ENCODE measurements around the gene CATSPERE.
"Not testable (repeated sequence)": the region's sequence is repeated elsewhere in the genome, so short reads cannot be mapped to it uniquely, and the experiment has no call there.

Gene CATSPERE

DNA sequence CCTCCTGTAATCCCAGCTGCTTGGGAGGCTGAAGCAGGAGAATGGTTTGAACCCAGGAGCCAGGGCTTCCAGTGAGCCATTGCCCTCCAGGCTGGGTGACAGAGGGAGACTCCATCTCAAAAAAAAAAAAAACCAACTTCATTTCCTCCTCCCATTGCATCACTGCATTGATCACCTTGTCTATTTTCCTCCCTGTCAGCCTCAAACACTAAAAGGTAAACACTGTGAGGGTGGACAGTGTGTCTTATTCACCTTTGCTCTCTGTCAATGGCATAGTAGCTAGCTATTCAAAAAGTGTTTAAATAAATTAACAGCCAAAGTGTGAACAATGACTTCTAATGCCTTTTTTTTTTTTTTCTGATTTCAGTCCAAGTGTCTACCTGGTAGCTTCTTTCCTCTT, 178.5 kb downstream of the CATSPERE start:
- no peak for DNase-seq

DNA sequence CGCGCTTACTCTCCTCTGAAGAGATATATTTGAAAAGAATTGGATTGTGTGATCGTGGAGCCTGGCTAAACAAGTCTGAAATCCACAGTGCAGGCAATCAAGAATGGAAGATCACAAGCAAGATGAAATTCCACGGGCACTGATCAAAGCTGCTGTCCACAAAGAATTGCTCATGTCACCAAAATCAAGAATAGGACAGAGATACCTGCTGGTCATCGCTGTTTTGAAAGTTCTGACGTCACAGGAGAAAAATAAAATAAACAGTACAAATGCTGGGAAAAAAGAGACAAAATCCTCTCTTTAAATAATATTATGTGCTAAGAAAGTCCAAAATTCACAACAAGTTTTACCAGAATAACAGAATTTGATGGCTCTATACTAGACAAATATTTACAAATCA, 179.8 kb downstream of the CATSPERE start:
- DNase-seq = no peak

DNA sequence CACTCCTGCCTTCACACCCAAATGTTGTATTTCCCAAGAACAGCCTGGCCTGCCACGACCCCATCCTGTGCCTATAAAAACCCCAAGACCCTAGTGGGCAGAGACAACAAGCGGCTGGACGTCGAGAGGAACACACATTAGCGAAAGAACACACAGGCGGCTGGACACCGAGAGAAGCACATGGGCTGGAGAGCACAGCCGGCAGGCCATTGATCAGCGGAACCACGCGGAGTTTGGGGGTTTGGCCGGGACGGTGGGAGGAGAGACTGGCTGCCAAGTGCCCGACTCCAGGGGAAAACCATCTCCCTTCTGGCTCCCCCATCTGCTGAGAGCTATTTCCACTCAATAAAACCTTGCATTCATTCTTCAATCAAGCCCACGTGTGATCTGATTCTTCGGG, 181.5 kb downstream of the CATSPERE start:
- DNase-seq = no peak

DNA sequence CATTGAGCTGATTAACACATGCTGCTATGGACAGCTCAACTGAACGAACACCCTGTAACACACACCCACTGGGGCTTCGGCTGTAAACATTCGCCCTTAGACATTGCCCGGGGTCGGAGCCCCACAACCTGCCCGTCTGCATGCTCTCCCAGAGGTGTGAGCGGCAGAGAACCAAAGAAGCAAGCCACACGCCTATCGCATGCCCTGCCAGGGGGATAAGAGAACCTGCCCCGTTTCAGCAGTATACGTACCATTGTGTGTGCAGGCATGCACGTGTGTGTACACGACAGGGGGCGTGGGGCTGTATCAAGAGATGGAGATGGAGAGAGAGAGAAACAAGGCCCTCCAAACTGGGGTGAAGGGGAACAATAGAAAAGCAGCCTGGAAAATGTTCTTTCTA, 181.9 kb downstream of the CATSPERE start:
- DNase-seq = no peak

DNA sequence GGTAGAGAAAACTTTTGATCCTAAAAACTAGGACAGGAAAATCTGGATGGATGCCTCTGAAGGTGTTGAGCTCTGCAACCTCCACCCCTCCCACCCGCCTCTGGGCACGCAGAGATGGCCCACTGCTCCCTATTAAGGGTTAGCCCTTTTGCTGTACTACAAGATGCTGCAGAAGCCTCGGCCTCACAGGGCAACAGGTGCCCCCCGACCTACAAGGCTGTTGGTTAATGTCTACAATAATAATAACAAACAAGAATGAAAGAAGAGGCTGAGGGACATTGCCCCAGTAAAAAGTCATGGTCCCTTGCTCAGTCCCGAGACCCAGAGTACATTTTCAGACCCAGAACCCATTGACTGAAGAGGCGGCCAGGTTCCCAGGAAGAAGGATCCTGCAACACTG, 184.3 kb downstream of the CATSPERE start:
- no peak for DNase-seq

DNA sequence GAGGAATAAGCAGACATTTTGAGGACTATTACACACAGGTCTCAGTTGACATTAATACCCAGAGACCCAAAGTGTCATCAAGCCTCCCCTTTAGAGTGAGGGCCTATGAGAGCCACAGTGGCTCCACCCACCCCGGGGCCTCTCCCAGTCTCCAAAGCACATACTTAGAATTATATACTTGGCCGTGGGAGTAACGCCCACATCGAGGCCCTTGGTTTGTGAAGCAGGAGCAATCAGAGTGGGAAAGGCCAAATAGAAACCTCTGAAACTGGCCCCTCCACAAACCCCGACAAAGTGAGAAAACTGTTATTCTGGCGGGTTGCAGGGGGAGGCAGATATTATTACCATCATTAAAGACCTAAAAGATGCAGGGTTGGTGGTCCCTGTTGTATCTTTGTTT, 184.8 kb downstream of the CATSPERE start:
- no peak for DNase-seq

DNA sequence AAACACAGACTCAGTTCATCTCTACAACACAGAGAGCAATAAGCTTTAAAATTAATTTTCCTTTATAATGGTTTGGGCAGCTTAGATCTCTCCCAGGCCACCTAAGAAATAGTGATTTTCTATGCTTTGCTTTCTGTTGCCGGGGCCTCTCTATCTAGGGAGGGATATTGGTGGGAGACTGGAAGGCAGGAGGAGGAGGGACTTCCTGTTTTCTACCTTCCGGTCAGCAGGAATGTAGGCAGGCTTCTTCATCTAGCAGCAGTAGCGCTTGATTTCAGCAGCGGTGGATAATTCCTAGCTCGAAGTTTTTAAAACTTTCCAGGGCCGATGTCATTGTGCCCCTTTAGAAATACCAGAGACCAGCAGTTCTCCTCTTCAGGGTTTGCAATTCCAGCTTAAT, 186.7 kb downstream of the CATSPERE start:
- no peak for DNase-seq

DNA sequence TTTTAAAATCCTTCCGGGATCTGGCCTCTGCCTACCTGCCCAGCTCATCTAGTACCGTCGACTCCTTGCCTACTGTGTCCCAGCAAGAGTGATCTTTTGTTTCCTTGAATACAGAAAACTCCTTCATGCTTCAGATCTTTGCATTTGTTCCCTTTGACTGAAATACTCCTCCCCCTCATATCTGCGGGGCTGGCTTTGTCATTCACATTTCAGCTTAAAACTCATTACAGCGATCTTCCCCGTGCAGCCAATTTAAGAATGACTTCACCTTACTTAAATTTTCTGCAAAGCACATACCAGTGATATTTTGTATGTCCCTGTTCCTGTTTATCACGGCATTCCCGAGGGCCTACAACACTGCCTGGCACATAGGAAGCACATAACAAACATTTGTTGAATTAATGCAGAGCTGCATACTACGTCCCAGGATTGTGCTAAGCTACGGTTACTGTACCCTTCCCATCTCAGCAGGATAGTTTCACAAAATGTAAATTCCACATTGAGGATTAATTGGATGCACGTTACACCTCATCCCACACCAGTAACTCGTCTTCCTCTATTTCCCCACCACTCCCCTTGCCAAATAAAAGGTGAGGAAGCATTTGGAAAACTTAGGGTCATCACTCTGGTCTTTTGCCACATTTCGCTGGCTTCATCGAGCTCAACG, 191.0 kb downstream of the CATSPERE start:
- DNase-seq = peak in 1 of 2 donors; percentile 4

DNA sequence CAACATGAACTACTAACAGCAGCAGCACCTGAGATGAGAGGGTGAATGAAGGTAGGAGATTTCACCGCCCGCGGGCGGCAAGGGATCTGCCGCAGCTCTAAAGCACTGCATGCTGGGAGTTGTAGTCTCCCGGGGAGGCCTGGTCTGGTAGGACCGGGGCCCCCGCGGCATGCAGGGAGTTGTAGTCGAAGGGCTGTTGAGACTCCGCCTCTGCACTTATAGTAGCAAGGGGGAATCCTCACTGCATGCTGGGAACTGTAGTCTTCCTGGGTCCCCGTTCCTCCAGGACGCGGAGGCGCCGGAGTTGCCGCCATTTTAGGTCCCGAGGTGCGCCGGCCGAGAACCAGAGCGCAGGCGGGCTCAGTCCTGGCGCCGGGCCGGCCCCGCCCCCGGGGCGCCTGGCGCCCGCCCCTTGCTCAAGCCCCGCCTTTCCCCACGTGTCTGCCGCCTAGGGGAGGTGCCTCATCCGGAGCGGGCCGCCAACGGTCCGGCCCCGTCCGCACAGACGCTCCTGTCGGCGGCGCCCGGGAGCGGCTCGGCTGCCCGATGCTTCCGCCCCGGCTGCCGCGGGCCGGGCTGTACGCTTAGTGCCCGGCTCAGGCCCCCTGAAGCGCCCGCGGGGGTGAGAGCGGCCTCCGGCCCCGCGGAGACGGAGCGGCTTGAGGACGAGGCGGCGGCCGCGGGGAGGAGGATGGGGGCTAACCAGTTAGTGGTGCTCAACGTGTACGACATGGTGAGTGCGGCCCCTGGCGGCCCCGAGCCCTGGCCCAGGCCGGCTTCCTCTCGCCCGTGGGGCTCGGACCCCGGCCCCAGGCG, 191.8 kb downstream of the CATSPERE start, which contains the start of gene DESI2:
Gene DESI2 (plus strand): TSS at position 504 of the 816 bp plus-strand sequence. CDS start 188 bp downstream, at position 692.
- peak; percentile 98 to 99 for DNase-seq

DNA sequence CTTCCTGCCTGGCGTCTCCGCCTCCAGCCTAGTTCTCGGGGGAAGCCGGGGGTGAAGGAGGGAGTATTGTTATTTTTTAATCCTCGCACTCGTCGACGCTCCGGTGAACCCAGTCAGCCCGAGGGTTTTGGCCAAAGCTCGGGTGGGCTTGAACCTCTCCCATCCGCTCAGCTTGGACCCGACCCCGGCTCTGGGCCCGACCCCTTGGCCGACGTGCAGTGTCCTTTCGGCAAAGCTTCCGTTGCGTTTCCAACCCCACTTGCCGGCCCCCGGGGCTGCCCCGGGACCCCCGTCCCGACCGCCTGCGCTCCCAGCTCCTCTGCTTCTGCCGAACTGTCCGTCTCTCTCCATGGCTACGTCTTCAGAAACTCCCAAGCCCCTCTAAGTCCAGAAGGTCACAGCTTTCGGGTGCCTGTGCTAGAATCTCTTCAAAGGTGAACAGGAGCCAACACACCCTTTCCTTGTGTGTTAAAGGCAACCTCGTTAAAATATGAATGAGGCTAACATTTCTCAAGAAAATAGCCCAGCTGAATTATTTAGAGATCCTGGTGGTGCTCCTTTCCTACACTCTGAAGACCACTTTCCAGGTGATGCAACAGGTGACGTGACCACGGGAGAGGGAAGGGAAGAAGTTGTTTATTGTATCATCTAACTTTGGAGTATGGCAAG, 192.5 kb downstream of the CATSPERE start:
- DNase-seq = no peak

DNA sequence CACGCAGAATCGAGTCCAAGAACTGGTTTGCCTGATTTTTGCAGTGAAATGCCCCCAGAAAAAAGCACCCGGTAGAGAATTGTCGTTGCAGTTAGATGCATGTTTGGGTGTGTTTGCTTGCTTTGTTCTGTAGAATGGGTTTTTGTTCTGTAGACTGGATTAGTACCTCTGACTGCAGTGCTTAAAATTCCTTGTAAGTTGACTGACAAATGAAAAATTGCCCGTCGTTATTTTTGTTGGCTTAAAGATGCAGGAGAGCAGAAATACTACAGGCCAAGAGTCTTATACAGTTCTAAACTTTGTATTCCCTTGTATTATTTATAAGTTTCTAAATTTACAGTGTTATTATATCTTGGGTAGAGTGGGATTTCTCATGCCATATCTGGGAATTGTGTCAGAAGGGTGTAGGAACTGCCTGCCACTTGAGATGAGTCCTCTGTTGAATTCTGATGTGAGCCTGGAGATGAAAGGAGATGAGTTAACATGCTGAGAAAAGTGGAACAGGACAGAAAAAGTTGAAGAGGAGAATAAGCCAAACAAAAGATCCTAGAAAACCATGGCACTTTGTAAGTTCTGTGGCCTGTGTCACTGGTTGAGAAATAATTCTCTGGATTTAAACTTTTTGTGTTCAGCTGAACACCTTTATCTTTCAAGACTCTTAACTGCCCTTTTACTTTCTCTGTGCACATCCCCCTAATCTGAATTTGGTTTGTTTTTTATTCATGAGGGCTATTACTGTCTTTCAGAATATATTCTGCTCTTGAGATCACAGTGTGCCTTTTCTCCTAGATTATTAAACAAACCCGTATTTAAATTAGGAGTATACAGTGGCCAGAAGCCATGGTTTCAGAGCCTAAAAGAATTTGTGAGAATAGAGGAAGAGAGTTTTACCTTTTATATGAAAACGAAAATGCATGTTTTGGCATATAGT, 193.3 kb downstream of the CATSPERE start:
- DNase-seq = no peak

DNA sequence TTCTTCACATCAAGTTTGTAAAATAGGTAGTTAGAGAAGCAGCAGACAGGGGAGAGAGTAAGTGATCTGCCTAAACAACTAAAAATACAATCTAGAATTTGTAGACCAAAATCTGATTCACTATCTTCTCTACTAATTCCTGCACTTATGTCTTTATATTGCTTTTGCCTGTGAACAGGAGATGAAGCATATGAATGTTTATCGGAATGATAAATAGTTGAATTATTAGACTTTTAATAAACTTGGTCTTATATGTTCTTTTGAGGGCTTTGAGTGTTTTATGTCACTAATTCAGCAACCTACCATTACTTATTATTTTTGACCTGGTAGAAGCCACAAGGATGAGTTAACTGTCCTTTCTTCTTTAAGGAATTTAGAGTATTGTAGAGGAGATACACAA, 194.1 kb downstream of the CATSPERE start:
- DNase-seq = no peak

DNA sequence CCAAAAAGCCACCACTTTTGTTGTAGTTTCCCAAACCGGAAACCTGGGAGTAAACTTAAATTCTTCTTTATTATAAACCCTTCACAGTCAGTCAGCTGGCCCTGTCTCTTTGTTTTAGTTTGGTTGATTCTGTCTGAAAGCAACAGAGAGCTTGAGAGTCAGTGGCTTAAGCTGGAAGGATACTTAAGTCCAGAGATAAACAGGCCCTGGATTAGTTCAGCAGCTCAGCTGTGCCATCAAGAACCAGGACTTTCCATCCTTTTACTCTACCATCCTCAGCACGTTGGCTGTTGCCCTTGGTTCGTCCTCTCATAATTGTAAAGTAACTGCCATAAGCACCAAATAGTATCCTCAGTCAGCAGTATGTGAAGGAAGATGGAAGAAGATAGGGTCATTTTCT, 196.3 kb downstream of the CATSPERE start:
- no peak for DNase-seq

DNA sequence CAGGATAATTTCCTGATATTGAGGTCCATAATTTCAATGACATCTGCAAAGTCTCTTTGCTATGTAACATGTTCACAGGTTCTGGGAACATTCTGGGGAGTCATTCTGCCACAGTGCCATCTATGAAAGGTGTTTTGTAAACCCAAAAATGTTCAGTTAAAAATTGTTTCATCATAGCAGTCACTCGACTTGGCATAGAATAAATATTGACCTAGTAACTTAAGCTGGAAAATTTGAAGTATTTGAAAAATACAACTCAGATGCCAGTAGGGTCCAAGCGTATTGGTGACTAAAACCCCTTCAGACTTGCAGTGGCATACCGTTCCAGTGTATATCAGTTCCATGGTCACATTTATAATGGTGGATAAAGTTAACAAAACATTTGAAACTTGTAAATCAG, 198.6 kb downstream of the CATSPERE start:
- DNase-seq = no peak

DNA sequence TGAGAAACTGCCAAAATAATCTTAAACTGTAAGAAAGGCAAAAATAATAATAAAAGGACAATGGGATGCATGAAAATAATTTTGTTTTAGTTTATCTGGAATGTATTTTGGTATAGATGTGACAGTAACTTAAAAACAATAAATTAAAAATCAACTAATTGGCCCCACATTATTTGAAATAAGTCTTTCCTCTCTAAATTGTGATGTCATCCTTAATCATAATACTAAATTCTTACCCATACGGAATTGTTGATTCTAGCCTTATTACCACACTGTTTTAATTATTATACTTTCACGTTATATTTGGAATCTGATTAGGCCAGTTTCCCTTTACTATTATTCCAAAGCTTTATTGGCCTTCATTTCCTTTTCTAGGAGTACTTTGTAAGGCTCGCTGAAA, 199.5 kb downstream of the CATSPERE start:
- no peak for DNase-seq

DNA sequence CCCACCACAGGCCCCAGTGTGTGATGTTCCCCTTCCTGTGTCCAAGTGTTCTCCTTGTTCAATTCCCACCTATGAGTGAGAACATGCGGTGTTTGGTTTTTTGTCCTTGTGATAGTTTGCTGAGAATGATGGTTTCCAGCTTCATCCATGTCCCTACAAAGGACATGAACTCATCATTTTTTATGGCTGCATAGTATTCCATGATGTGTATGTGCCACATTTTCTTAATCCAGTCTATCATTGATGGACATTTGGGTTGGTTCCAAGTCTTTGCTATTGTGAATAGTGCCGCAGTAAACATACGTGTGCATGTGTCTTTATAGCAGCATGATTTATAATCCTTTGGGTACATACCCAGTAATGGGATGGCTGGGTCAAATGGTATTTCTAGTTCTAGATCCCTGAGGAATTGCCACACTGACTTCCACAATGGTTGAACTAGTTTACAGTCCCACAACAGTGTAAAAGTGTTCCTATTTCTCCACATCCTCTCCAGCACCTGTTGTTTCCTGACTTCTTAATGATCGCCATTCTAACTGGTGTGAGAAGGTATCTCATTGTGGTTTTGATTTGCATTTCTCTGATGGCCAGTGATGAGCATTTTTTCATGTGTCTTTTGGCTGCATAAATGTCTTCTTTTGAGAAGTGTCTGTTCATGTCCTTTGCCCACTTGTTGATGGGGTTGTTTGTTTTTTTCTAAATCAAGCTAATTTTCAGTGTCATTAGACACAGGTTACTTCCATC, 200.7 kb downstream of the CATSPERE start:
- DNase-seq = not testable (repeated sequence)

DNA sequence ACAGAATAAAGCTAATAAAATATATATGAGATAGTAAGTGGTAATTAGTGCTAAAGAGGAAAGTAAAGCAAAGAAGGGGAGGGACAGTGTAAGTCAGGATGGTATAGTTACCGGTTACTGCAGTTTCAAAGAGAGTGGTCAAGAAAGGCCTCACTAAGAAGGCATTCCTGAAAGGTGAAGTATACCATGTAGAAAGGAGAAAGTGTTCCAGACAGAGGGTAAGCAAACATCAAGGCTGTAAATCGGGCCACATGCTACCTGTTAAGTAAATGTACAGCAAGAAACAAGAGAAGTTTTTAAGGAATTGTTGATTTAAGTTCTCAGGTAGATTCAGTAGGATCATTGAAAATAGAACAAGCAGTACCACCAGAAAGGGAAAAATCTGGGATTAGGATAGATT, 201.5 kb downstream of the CATSPERE start:
- DNase-seq = no peak

DNA sequence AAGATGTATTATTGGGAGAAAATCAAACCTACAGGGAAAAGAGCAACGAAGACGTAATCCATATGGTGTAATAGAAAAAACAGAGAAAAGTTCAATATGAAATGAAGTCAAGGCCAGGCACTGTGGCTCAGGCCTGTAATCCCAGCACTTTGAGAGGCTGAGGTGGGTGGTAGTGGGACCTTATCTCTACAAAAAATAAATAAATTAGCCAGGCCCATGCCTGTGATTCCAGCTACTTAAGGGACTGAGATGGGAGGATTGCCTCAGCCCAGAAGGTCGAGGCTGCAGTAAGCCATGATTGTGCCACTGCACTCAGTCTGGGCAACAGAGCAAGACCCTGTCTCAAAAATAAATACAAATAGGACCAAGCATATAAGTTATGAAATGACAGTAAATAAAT, 203.3 kb downstream of the CATSPERE start:
- no peak for DNase-seq

DNA sequence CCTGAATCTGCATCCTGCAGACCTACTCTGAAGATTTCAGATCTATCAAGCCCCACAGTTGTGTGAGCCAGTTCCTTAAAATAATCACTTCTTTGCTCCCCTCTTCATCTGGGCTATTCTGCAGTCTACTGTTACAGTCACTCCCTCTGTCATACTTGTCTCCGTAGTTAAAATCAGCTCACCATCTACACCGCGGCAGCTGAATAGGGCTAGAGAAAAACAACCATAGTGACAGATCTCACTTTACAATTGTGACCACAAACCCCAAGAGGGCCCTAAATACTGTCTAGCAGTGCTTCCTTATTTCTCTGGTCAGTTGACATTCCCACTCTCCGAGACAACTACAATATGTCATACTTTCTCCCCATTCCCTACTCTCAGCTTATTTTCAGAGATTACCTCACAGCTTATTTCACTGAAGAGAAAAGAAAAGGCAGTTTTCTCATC, 204.7 kb downstream of the CATSPERE start:
- DNase-seq = no peak

DNA sequence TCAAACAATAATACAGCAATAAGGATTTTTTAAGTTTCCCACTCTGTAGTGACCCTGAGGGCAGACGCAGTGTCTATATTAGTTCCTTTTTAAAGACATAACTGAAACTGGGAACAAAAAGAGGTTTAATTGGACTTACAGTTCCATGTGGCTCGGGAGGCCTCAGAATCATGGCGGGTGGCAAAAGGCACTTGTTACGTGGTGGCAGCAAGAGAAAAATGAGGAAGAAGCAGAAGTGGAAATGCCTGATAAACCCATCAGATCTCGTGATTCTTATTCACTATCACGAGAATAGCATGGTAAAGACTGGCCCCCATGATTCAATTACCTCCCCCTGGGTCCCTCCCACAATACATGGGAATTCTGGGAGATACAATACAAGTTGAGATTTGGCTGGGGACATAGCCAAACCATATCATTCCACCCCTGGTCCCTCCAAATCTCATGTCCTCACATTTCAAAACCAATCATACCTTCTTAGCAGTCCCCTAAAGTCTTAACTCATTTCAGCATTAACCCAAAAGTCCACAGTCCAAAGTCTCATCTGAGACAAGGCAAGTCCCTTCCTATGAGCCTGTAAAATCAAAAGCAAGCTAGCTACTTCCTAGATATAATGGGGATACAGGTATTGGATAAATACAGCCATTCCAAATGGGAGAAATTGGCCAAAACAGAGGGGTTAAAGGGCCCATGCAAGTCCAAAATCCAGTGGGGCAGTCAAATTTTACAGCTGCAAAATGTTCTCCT, 205.8 kb downstream of the CATSPERE start:
- not testable (repeated sequence) for DNase-seq

DNA sequence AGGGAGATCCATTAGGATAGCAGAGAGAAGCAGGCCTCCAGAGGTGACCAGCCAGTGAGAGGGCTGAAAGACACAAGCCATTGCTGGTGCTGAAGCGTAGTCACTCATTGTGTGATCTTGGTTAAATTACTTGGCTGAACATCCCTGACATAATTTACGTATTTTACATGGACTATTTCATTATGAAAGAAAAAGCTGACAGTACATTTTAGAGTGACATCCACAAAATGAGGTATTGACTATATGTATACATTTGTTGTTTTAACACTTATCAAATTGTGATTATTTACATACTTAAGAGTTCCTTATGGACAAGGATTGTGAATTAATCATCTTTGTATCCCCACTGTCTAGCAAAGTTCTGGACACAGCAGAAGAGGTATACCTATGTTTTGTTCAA, 206.7 kb downstream of the CATSPERE start:
- DNase-seq = no peak

Measured in activated CD4-positive, alpha-beta T cell treated with anti-CD3 and anti-CD28 coated beads for 4 hours (primary cell).